OCI-LY3 (cell line): ENCODE data around the gene STK32C.

ENCODE experiments used
- CTCF ChIP-seq: fragments of 200-600, 300-600 bp; sonication (generic); IDR thresholded peaks from 2 replicates; pipeline ENCODE4 v1.5.1; 2014; ENCODE audit warnings: antibody characterized with exemption, low read length, low read depth
- EZH2phosphoT487 ChIP-seq: fragments of 200-600 bp; shearing (Covaris generic); IDR thresholded peaks from 2 replicates; pipeline ENCODE4 v1.6.1; 2018; ENCODE audit warnings: antibody characterized with exemption, mixed run types, low read depth

- TF ChIP-seq CTCF (no peak), EZH2phosphoT487 (no peak)
These were observed 85.0 kb downstream of the STK32C start for GRCh38 chr10:132222726-132223125.
